Measurements from ENCODE around the gene USP10. TPM values are rescaled to one million over a fixed set of nuclear protein-coding genes. Genes with fewer than 3 reads are reported as not detected.

The USP10 gene
- total RNA-seq, 4 donors from 2014 or later: 31.7 to 56.1 (median 43.2) TPM

- Histone ChIP-seq H3K27ac (no peak overlapping the region), H3K27me3 (no peaks in the 10 kb centered on the region), H3K4me3 (no peak overlapping the region), H3K4me1 (peaks cover 0 to 9% (median 0%) of the 10 kb centered on the region in 4 donors), H3K9me3 (no peaks in the 10 kb centered on the region), H3K36me3 (peaks cover 0 to 95% (median 33%) of the 10 kb centered on the region in 3 donors)
- no peak for DNase-seq (ENCODE audit: low spot score in 2 of 2)
- 94% methylated on average over 22 of the region's 22 CpGs for WGBS, 2 donors
- TF ChIP-seq POLR2A (IDR thresholded peaks at IDR 0.05): no peak
- TF ChIP-seq EP300 (IDR thresholded peaks at IDR 0.05): no peak
- TF ChIP-seq, protein P1, sequence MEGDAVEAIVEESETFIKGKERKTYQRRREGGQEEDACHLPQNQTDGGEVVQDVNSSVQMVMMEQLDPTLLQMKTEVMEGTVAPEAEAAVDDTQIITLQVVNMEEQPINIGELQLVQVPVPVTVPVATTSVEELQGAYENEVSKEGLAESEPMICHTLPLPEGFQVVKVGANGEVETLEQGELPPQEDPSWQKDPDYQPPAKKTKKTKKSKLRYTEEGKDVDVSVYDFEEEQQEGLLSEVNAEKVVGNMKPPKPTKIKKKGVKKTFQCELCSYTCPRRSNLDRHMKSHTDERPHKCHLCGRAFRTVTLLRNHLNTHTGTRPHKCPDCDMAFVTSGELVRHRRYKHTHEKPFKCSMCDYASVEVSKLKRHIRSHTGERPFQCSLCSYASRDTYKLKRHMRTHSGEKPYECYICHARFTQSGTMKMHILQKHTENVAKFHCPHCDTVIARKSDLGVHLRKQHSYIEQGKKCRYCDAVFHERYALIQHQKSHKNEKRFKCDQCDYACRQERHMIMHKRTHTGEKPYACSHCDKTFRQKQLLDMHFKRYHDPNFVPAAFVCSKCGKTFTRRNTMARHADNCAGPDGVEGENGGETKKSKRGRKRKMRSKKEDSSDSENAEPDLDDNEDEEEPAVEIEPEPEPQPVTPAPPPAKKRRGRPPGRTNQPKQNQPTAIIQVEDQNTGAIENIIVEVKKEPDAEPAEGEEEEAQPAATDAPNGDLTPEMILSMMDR (IDR thresholded peaks at IDR 0.05): no peak
Observed at GRCh38 chr16:84656649-84657048, 43.2 kb upstream of the USP10 start.

DNA sequence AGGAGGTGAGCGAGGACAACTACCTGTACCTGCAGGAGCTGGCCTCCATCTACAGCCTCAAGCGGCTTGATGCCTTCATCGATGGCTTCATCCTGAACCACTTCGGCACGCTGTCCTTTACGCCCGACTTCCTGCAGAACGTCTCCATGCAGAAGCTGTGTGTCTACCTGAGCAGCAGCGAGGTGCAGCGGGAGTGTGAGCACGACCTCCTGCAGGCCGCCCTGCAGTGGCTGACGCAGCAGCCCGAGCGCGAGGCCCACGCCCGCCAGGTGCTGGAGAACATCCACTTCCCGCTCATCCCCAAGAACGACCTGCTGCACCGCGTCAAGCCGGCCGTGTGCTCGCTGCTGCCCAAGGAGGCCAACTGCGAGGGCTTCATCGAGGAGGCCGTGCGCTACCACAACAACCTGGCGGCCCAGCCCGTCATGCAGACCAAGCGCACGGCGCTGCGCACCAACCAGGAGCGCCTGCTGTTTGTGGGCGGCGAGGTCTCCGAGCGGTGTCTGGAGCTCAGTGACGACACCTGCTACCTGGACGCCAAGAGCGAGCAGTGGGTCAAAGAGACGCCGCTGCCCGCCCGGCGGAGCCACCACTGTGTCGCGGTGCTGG, 42.5 kb upstream of the USP10 start:
- WGBS, 2 donors: 97% methylated on average over 46 to 50 of the region's 50 CpGs
- H3K4me1 ChIP-seq: peaks cover 0 to 9% (median 0%) of the 10 kb centered on the region in 4 donors
- TF ChIP-seq EP300 (IDR thresholded peaks at IDR 0.05) (no peak), POLR2A (IDR thresholded peaks at IDR 0.05) (no peak)
- TF ChIP-seq, protein P1 (IDR thresholded peaks at IDR 0.05): no peak

GRCh38 chr16:84658690-84659089, 41.1 kb upstream of the USP10 start:
- no peaks in the 10 kb centered on the region for H3K27me3 ChIP-seq
- TF ChIP-seq EP300 (IDR thresholded peaks at IDR 0.05) (no peak), POLR2A (IDR thresholded peaks at IDR 0.05) (no peak)
- TF ChIP-seq, protein P1 (IDR thresholded peaks at IDR 0.05): no peak
- DNase-seq (ENCODE audit: low spot score in 2 of 2): no peak
- H3K4me3 ChIP-seq: no peak overlapping the region
- H3K9me3 ChIP-seq: no peaks in the 10 kb centered on the region
- no peak overlapping the region for H3K27ac ChIP-seq
- H3K4me1 ChIP-seq: peaks cover 0 to 11% (median 4%) of the 10 kb centered on the region in 4 donors
- WGBS, 2 donors: 64 to 69% methylated on average over 11 of the region's 11 CpGs
- peaks cover 0 to 95% (median 40%) of the 10 kb centered on the region in 3 donors for H3K36me3 ChIP-seq

More for the DNA sequence above, 42.5 kb upstream of the USP10 start:
- no peak overlapping the region for H3K27ac ChIP-seq
- no peaks in the 10 kb centered on the region for H3K27me3 ChIP-seq
- H3K36me3 ChIP-seq: peaks cover 0 to 95% (median 40%) of the 10 kb centered on the region in 3 donors
- H3K9me3 ChIP-seq: no peaks in the 10 kb centered on the region
- no peak for DNase-seq (ENCODE audit: low spot score in 2 of 2)
- no peak overlapping the region for H3K4me3 ChIP-seq

- no peak for DNase-seq (ENCODE audit: low spot score in 2 of 2)
- Histone ChIP-seq H3K27ac (no peak overlapping the region), H3K36me3 (peaks cover 0 to 94% (median 40%) of the 10 kb centered on the region in 3 donors), H3K27me3 (no peaks in the 10 kb centered on the region), H3K4me1 (peaks cover 0 to 13% (median 6%) of the 10 kb centered on the region in 4 donors), H3K4me3 (no peak overlapping the region), H3K9me3 (no peaks in the 10 kb centered on the region)
- TF ChIP-seq POLR2A (IDR thresholded peaks at IDR 0.05): no peak
- TF ChIP-seq EP300 (IDR thresholded peaks at IDR 0.05): no peak
- TF ChIP-seq, protein P1 (IDR thresholded peaks at IDR 0.05): no peak
- 91 to 96% methylated on average over 23 to 27 of the region's 27 CpGs for WGBS, 2 donors
Observed at GRCh38 chr16:84659656-84660300, 40.0 kb upstream of the USP10 start.

DNA sequence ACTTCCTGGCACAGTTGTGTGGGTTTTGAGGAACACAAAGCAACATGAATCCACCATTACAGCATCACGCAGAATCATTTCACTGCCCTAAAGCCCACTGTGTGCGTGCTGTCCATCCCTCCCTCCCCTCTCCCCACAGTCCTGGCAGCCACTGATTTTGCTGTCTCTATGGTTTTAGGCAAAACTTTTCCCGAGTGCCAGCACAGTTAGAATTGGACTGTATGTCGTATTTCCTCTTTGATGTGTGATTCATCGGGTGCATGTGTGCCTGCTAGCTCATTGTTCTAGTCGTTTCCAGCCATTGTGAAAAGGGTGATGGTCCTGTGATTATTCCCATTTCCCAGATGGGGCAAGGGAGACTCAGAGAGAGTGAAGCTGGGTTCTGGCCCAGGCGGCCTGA, 38.8 kb upstream of the USP10 start:
- 75 to 82% methylated on average over 7 of the region's 7 CpGs for WGBS, 2 donors
- TF ChIP-seq POLR2A (IDR thresholded peaks at IDR 0.05): no peak
- TF ChIP-seq EP300 (IDR thresholded peaks at IDR 0.05): no peak
- TF ChIP-seq, protein P1 (IDR thresholded peaks at IDR 0.05): no peak

More for the DNA sequence above, 38.8 kb upstream of the USP10 start:
- Histone ChIP-seq H3K4me3 (no peak overlapping the region), H3K27me3 (no peaks in the 10 kb centered on the region), H3K4me1 (peaks cover 0 to 13% (median 6%) of the 10 kb centered on the region in 4 donors), H3K36me3 (peaks cover 0 to 98% (median 40%) of the 10 kb centered on the region in 3 donors), H3K27ac (no peak overlapping the region), H3K9me3 (no peaks in the 10 kb centered on the region)
- DNase-seq (ENCODE audit: low spot score in 2 of 2): no peak

Measured in tibial nerve (tissue), 4 donors.